Stimulated activated CD4-positive, alpha-beta T cell treated with anti-CD3 and anti-CD28 coated beads, Interleukin-1b, Interleukin-23, amount 100 ng/mL, for 24 hours (primary cell): ENCODE results near the gene DGAT2.

Experiments
- DNase-seq, 4 experiments: peaks; one replicate each; pipeline ENCODE4 v3.0.0-alpha.2; 2020; ENCODE audit warnings: low read depth in 4 of 4, low spot score in 1 of 4

DGAT2 gene

DNA sequence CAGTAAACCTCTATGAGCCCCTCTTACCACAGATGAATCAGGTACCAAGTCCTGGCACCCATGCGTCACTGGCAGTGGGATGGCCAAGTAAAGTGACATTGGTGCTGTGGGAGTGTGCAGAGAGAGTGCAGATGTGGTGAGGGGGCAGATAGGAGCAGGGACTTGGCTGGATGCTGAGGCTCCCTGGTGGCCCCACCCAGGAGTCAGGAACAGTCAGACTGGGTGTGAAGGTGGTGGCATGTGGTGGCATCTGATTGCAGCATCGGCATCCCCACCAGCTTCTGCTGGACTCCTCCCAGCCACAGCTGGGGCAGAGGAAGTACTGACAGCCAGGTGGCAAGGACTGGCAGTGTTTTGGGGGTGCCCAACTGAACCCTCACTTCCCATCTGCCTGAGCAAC lies 11.4 kb downstream of the DGAT2 start:
- no peak for DNase-seq

- DNase-seq = no peak
Measured at GRCh38 chr11:75780888-75781287, 12.3 kb downstream of the DGAT2 start.

DNA sequence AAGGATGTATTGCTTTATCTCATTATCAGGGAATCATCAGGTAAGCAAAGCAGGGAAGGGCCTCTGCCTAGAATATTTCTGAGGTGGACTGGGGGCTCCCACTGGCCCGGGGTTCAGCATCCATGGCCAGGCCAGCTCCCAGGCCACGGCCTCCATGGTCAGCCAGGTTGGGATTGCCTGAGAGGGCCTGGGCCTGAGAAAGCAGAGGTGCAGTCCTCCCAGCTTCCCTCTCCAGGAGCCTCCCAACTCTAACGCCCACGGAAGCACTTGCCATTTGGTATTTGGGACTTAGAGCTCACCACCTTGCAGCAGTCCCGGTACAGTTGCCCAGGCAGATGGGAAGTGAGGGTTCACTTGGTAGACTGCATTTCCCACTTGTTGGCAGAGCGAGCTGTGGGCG lies 12.7 kb downstream of the DGAT2 start:
- DNase-seq = no peak

DNA sequence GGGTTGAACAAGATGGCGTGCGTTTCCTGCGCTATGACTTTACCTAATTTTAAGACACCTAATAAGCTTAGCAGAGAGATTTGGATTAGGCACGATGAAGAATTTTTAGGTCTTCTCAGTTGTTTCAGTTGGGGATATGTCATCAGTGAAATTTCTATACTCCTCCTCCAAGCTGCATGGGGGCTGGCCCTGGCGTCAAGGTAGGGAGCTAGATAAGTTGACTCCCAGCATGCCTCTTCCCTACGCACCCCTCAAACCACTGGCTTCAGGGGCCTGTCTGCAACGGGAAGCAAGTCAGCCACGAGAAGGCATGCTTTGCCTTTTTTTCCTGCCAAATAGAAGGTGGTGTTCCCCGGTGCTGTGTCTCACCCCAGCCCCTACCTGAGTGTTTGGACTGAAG lies 13.3 kb downstream of the DGAT2 start:
- no peak for DNase-seq

DNA sequence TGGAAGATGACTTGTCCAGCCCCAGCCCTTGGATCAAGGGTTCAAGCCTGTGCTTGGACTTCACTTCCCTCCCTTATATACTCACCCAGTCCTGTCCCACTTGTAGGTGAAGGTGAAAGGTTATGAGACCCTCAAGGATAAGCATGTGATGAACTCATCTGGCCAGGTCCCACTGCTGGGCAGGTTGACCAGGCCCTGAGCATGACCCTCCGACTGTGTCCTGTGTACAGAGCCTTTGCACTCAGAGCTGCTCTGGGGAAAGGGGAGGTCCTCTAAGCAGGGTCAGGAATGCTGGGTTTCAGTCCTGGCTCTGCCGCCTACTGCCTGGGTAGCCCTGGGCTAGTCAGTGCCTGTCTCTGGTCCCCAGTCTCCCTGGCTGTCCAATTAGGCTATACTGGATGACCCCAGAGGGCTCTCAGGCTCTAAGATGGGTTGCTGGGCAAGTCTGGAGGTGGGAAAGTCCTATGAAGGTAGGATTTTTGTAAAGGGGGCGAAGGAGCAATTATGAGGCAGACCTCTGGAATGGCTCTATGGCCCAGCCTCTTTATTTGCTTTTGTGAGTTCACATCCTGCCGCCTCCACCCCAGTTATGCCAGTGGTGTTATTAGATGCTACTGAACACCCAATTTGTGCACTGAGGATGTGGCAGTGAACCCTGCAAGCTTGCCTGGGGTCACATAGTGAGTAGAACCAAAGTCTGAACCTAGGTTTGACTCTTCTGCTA lies 14.1 kb downstream of the DGAT2 start:
- no peak for DNase-seq

GRCh38 chr11:75783416-75784084 lies 15.0 kb downstream of the DGAT2 start:
- no peak for DNase-seq

DNA sequence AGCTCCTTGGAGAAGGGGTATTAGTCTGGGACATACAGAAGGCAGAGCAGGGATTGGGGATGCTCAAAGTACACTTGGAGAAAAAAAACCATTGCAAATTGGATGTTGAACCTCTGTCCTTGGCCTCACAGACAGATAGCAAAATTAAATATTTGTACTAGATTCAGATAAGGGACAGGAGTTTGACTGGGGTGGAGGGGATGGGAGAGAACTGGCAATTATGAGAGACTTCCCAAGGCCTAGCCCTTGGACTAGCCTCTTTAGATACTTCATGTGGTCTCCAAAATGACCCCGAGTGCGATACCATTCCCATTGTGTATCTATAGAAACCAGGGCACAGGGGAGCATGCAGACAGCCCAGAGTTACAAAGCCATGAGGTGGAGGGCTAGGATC lies 15.5 kb downstream of the DGAT2 start:
- DNase-seq = no peak

DNA sequence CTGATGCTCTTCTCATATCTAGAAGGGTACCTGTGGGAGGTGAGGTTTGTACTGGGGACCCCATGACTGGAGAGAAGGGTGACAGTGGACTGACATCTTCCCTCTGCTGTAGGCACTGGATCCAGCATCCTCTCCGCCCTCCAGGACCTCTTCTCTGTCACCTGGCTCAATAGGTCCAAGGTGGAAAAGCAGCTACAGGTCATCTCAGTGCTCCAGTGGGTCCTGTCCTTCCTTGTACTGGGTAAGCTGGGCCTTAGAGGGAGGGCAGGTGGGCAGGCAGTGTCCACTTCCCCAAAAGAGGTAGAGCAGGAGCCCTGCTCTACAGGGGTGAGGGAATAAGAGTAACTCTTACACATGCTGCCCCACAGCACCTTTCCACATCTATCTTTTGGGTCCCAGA lies 15.9 kb downstream of the DGAT2 start:
- DNase-seq = no peak

DNA sequence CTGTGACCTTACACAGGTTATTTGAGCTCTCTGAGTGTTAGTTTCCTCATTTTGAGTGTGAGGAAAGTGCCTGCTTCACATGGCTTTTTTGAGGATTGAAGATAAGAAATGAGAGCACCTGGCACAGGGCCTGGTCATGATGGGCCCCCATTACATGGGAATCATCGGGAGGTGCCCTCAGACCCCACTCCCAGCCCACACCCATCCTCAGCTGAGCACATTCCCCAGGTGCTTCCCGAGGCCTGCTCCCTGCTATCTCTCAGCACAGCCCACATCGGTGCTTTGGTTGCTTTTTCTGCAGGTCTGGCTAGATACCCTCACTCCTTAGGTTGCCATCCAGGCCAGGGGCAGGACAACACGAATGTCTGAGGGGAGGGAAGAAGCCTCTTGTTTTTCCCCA lies 16.6 kb downstream of the DGAT2 start:
- no peak for DNase-seq

GRCh38 chr11:75786101-75786736 lies 17.6 kb downstream of the DGAT2 start:
- DNase-seq = no peak

DNA sequence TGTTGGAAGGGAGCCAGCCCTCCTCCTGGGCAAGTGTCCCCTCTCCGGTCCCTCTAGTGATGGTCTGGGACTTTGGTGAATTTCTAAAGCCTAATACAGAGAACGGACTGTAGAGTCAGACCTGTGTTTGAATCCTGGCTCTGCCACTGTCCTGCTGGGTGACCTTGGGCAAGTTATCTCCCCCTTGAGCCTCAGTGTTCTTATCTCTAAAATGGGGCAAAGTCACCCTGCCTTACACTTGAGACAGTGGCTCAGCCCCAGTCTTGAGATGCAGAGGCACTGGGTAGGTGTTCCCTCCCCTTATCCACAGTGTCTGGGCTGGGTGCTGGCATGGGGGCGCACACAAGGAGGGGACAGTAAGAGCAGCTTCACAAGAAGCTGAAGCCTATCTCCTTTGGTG lies 20.9 kb downstream of the DGAT2 start:
- DNase-seq = no peak

DNA sequence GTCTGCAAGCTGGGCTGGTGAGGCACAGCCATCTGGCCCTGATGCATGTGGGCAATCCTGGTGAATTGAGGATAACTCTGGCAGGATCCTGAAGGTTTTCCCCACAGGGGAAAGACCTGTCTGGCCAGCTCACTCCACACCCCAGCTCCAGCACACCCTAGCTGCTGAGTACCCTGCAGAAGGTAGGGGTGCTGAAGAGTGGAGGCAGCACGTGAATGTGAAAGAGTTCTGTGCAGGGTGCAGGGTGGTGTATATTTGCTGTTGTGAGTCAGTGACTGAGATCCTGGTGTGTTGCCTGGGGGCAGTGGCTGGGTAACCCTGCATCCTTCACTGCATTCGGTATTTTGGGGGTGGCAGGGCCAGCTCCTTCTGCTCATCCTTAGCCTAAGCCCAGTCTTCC lies 22.4 kb downstream of the DGAT2 start:
- no peak for DNase-seq

GRCh38 chr11:75792127-75792731 lies 23.7 kb downstream of the DGAT2 start:
- no peak for DNase-seq

GRCh38 chr11:75792997-75793800 lies 24.6 kb downstream of the DGAT2 start:
- no peak for DNase-seq

GRCh38 chr11:75793966-75794365 lies 25.4 kb downstream of the DGAT2 start:
- DNase-seq = no peak

GRCh38 chr11:75795276-75796090 lies 26.9 kb downstream of the DGAT2 start:
- no peak for DNase-seq

- no peak for DNase-seq
Measured at GRCh38 chr11:75796091-75796435, 27.5 kb downstream of the DGAT2 start.

DNA sequence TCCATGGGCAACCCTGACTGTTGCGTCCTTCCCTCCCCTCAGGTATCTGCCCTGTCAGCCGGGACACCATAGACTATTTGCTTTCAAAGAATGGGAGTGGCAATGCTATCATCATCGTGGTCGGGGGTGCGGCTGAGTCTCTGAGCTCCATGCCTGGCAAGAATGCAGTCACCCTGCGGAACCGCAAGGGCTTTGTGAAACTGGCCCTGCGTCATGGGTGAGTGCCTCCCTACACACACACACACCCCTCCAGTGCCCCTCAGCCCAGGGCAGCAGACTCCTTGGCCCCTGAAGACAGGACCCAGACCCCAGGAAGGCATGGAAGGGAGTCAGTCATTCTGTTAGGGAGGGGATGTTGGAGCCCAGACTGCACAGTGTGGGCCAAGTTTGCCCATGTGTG lies 28.5 kb downstream of the DGAT2 start:
- DNase-seq = no peak

DNA sequence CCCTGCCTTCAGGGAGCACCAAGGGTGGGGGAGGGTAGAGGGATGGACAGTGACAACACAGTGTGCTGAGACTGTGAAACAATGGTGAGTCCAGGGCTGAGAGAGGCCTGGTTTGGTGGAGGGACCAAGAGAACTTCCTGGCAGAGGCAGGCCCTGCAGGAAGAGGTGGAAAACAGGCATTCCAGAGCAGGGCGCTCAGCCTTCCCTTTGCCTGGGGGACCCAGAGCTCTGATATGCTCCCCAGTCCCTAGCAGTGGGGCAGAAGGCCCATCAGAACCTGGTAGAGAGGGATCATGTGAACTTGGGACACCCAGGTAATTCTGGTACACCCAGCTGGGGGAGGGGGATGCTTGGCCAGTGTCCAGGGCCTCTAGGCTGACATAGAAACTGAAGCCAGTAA lies 29.2 kb downstream of the DGAT2 start:
- DNase-seq = no peak

- DNase-seq = no peak
Measured at GRCh38 chr11:75800136-75800675, 31.6 kb downstream of the DGAT2 start.
